SK-N-SH treated with all-trans-retinoic acid at 6 μM for 48 hours (cell line): ENCODE results near the gene KRT1.

Experiments used
- ARNTL ChIP-seq: fragments of 450-650 bp; formaldehyde crosslinking; IDR thresholded peaks from 2 replicates; pipeline ENCODE4 v1.5.0; 2020; ENCODE audit warnings: low read depth, mild to moderate bottlenecking, moderate library complexity, borderline replicate concordance
- CREB5 ChIP-seq: fragments of 250-450 bp; sonication (Bioruptor Pico); IDR thresholded peaks from 2 replicates; pipeline ENCODE4 v1.5.1; 2020; ENCODE audit warnings: low read depth, mild to moderate bottlenecking, moderate library complexity
- ESRRG ChIP-seq: fragments of 250-450 bp; sonication (Bioruptor Pico); IDR thresholded peaks from 2 replicates; pipeline ENCODE4 v1.6.1; 2021; ENCODE audit warnings: mild to moderate bottlenecking
- PATZ1 ChIP-seq: fragments of 250-450 bp; sonication (Bioruptor Pico); IDR thresholded peaks from 2 replicates; pipeline ENCODE4 v1.8.0; 2020; ENCODE audit warnings: mild to moderate bottlenecking, moderate library complexity, borderline replicate concordance
- PPARA ChIP-seq: fragments of 250-450 bp; sonication (Bioruptor Pico); IDR thresholded peaks from 2 replicates; pipeline ENCODE4 v1.5.0; 2020; ENCODE audit warnings: mild to moderate bottlenecking, borderline replicate concordance
- ZFP3 ChIP-seq: fragments of 250-450 bp; sonication (Bioruptor Pico); IDR thresholded peaks from 2 replicates; pipeline ENCODE4 v1.5.0; 2020; ENCODE audit warnings: mild to moderate bottlenecking, moderate library complexity
- ZNF70 ChIP-seq: fragments of 450-650 bp; formaldehyde crosslinking; IDR thresholded peaks from 2 replicates; pipeline ENCODE4 v1.5.0; 2020; ENCODE audit warnings: mild to moderate bottlenecking, moderate library complexity

- no peak for TF ChIP-seq ARNTL
- TF ChIP-seq CREB5 (CRISPR knock-in tag): no peak
- no peak for TF ChIP-seq ZFP3 (CRISPR knock-in tag)
- TF ChIP-seq ESRRG: no peak
- no peak for TF ChIP-seq ZNF70 (CRISPR knock-in tag)
- TF ChIP-seq PPARA: no peak
- no peak for TF ChIP-seq PATZ1 (CRISPR knock-in tag)
Measured at GRCh38 chr12:52663420-52663819, 16.8 kb downstream of the KRT1 start.
